MCF 10A (cell line): ENCODE data around the gene PDE4D. TPM values are rescaled to one million over a fixed set of nuclear protein-coding genes. Genes with fewer than 3 reads are reported as not detected.
A peak's percentile ranks its signal among the peaks of the same experiment; 100 is the strongest.

Experiments used
- BruUV-seq: library from RNA; stranded (reverse); fragments of 400-500 nt; replicated peaks from 2 replicates; lab custom pipeline; 2021; lab: Mats Ljungman, UMichigan
- CTCF ChIA-PET: fragments of 300-600 bp; sonication (Branson Sonifier 250); formaldehyde crosslinking; extraction: SDS; loops from one replicate; lab custom pipeline; 2021; ENCODE audit warnings: antibody characterized with exemption, inconsistent platforms; lab: Yijun Ruan, JAX
- POLR2A ChIA-PET: fragments of 300-600, 350-650 bp; sonication (Branson Sonifier 250); formaldehyde crosslinking; extraction: SDS; loops from one replicate; lab custom pipeline; 2020; ENCODE audit warnings: antibody characterized with exemption, inconsistent platforms; lab: Yijun Ruan, JAX
- DNase-seq: peaks from one replicate; pipeline ENCODE4 v3.0.0-alpha.2; 2018; ENCODE audit not compliant: unreplicated experiment
- H3K27ac Mint-ChIP-seq: one replicate; pipeline ENCODE4 v1.8.0; 2022; ENCODE audit warnings: mild to moderate bottlenecking, low read depth, mixed read lengths; ENCODE audit not compliant: unreplicated experiment
- H3K27me3 Mint-ChIP-seq: one replicate; pipeline ENCODE4 v1.8.0; 2022; ENCODE audit warnings: mixed read lengths; ENCODE audit not compliant: insufficient read depth, unreplicated experiment
- H3K36me3 Mint-ChIP-seq: one replicate; pipeline ENCODE4 v1.8.0; 2022; ENCODE audit warnings: mild to moderate bottlenecking, moderate library complexity, mixed read lengths; ENCODE audit not compliant: insufficient read depth, unreplicated experiment
- H3K4me1 Mint-ChIP-seq: one replicate; pipeline ENCODE4 v1.8.0; 2022; ENCODE audit warnings: mixed read lengths; ENCODE audit not compliant: insufficient read depth, unreplicated experiment
- H3K4me3 Mint-ChIP-seq: one replicate; pipeline ENCODE4 v1.8.0; 2022; ENCODE audit warnings: mild to moderate bottlenecking, moderate library complexity, mixed read lengths; ENCODE audit not compliant: unreplicated experiment
- H3K9me3 Mint-ChIP-seq: one replicate; pipeline ENCODE4 v1.8.0; 2022; ENCODE audit warnings: mixed read lengths; ENCODE audit not compliant: unreplicated experiment
- intact Hi-C: fragments of 100-400 bp; cut with micrococcal nuclease; formaldehyde crosslinking; loops from 2 replicates; pipeline ENCODE4 v1.14.1; 2022
- total RNA-seq: library from RNA; stranded (reverse); gene quantifications from 2 replicates; pipeline ENCODE4 v1.2.3, GENCODE V29; 2022
- TF ChIP-seq, protein P1 (sequence below): fragments of 200-600 bp; IDR thresholded peaks from one replicate; pipeline ENCODE4 v1.8.0; 2022; ENCODE audit warnings: antibody characterized with exemption, mild to moderate bottlenecking; ENCODE audit not compliant: unreplicated experiment

The PDE4D gene
- total RNA-seq, 1 experiment from 2014 or later = 85.0 TPM

DNA sequence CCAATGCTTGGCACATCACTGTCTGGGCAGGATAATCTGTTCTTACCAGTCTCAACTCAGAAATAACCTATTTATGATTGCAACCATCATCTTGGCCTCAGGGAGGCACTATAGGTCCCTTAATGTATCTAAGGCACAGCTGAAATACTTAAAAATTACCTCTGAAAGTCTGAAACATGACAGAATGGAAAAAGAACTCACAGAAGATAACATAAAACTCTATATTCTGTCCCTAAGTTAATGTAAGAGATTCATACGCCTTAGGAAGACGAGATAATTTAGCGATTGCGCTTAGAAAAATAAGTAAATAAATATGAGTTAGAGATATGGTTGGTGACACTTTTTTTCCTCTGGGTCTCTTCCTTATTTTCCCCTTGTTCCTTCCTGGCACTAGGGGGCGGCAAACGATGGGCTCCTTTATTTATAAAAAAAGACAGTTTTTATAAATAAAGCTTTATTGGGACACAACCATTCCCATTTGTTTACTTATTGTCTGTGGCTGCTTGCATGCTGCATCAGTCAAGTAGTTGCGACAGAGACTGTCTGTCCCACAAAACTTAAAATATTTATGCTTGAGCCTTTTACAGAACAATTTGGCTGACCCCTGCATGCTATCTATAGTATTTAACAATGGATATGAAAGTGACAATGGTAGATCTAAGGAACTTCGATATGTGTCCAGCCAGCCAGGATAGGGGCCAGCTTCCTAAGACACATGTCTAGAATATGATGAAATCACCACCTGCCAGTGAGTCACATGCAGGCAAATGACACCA, 79.6 kb downstream of the PDE4D start:
- Mint-ChIP-seq H3K27me3 (peaks cover 16% of the 10 kb centered on the region), H3K27ac (no peak overlapping the region), H3K9me3 (no peaks in the 10 kb centered on the region), H3K4me3 (no peak overlapping the region), H3K36me3 (no peaks in the 10 kb centered on the region), H3K4me1 (peaks cover 11% of the 10 kb centered on the region)
- DNase-seq = peak; percentile 68
- TF ChIP-seq, protein P1, sequence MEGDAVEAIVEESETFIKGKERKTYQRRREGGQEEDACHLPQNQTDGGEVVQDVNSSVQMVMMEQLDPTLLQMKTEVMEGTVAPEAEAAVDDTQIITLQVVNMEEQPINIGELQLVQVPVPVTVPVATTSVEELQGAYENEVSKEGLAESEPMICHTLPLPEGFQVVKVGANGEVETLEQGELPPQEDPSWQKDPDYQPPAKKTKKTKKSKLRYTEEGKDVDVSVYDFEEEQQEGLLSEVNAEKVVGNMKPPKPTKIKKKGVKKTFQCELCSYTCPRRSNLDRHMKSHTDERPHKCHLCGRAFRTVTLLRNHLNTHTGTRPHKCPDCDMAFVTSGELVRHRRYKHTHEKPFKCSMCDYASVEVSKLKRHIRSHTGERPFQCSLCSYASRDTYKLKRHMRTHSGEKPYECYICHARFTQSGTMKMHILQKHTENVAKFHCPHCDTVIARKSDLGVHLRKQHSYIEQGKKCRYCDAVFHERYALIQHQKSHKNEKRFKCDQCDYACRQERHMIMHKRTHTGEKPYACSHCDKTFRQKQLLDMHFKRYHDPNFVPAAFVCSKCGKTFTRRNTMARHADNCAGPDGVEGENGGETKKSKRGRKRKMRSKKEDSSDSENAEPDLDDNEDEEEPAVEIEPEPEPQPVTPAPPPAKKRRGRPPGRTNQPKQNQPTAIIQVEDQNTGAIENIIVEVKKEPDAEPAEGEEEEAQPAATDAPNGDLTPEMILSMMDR = peak; percentile 51
- ChIA-PET CTCF (interaction anchor here (0.6 to 1.7 kb wide), 9 partner anchors 13 to 855 kb away, joined by 3 to 5 read pairs (median 3); no protein-coding TSS in a partner anchor), POLR2A (no interaction called here)
- intact Hi-C loops = loop anchor here (1.0 to 5.0 kb wide), 4 partner anchors 473 to 853 kb away; no protein-coding TSS in a partner anchor
- no TSS peak for BruUV-seq

DNA sequence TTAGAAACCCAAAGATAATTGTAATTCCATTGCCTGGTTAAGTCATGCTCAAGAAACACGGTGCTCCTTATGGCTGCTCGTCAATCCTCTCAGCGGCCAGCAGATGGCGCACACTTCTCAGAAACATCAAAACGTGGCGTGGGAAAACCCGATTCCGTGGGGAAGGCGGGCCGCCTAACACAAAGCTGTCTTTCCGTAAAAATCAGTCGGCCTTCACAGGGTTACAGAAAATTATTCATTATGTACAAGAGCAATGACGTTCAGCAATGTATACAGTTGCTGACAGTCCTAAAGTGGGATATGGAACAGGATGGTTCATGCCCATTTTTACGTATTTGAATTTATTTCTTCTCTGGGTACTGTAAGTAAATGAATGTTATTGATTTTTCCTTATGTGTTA, 83.5 kb downstream of the PDE4D start:
- DNase-seq = peak; percentile 66
- no peaks in the 10 kb centered on the region for H3K9me3 Mint-ChIP-seq
- H3K27me3 Mint-ChIP-seq = peaks cover 16% of the 10 kb centered on the region
- CTCF ChIA-PET = interaction anchor here (0.5 to 3.8 kb wide), 50 partner anchors 8 to 1071 kb away, joined by 3 to 22 read pairs (median 4); no protein-coding TSS in a partner anchor
- no TSS peak for BruUV-seq
- H3K36me3 Mint-ChIP-seq = no peaks in the 10 kb centered on the region
- H3K27ac Mint-ChIP-seq = no peak overlapping the region
- peak overlapping the region; percentile 62 for H3K4me3 Mint-ChIP-seq
- peaks cover 11% of the 10 kb centered on the region for H3K4me1 Mint-ChIP-seq
- POLR2A ChIA-PET = no interaction called here
- intact Hi-C loops = loop anchor here (1.0 to 5.0 kb wide), 4 partner anchors 113 to 857 kb away; no protein-coding TSS in a partner anchor
- TF ChIP-seq, protein P1 = peak; percentile 83

DNA sequence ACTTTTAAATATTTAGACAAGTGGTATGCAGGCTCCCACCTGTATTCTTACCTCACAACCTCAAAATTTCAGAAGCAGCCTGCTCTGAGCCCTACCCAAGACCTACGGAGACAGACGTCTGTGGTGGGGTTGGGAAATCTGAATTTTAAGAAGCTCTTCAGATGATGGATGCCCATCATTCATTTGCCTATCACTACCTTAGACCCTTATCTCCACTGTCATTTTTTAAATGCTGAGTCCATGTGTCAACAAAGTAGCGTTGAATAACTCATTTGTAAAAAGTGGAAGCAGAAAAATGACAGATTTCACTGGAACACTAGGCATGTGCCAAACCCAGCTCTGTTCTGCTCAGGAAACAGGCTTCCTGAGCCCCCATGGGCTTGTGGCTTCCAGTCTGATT, 85.7 kb downstream of the PDE4D start:
- Mint-ChIP-seq H3K36me3 (no peaks in the 10 kb centered on the region), H3K9me3 (no peaks in the 10 kb centered on the region), H3K27me3 (peaks cover 16% of the 10 kb centered on the region), H3K27ac (no peak overlapping the region), H3K4me3 (no peak overlapping the region), H3K4me1 (peaks cover 11% of the 10 kb centered on the region)
- TF ChIP-seq, protein P1 = no peak
- no peak for DNase-seq
- BruUV-seq = no TSS peak
- POLR2A ChIA-PET = interaction anchor here (0.6 to 1.1 kb wide), 3 partner anchors 262 to 862 kb away, joined by 3 read pairs; no protein-coding TSS in a partner anchor
- CTCF ChIA-PET = interaction anchor here (0.6 to 3.8 kb wide), 6 partner anchors 49 to 861 kb away, joined by 3 to 21 read pairs (median 6); no protein-coding TSS in a partner anchor
- intact Hi-C loops = no loop called here

DNA sequence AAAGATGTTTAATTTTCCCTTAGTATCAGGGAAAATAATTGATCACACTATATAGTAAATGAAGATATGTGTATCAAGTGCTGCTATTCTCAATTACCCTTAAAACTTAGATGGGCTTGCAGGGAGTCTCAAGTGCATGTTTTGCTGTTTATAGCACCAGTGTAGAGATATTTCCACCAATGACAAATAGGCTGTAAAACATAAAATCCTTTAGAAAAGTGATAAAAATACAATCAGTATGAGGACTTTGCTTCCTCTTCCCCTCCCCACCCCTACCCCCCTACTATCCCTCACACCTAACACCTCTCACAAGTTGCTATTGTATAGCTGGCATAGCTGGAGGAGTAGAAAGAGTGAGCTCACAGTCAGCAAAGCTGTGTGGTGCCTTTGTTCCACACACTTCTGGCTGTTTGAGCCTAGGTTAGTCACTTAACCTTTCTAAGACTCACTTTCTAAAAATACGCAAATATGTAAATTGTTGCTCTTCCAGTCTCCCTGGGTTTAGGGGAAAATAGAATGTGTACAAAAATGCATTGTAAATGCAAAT, 93.1 kb downstream of the PDE4D start:
- intact Hi-C loops = loop anchor here (1.0 kb wide), 5 partner anchors 55 to 612 kb away; no protein-coding TSS in a partner anchor
- Mint-ChIP-seq H3K27me3 (no peaks in the 10 kb centered on the region), H3K4me1 (no peaks in the 10 kb centered on the region), H3K27ac (no peak overlapping the region), H3K36me3 (no peaks in the 10 kb centered on the region), H3K9me3 (no peaks in the 10 kb centered on the region), H3K4me3 (no peak overlapping the region)
- ChIA-PET POLR2A (interaction anchor here (0.6 to 2.0 kb wide), 7 partner anchors 11 to 530 kb away, joined by 3 to 8 read pairs (median 4); no protein-coding TSS in a partner anchor), CTCF (interaction anchor here (0.5 to 2.8 kb wide), 25 partner anchors 9 to 909 kb away, joined by 3 to 20 read pairs (median 3); no protein-coding TSS in a partner anchor)
- no peak for DNase-seq
- TF ChIP-seq, protein P1 = peak; percentile 7
- BruUV-seq = no TSS peak
